HL-60/S4 treated with retinoic acid at 250 ng/mL for 4 days and 3 days (cell line): ENCODE results near the gene CHST11.
"Not testable (repeated sequence)": the region's sequence is repeated elsewhere in the genome, so short reads cannot be mapped to it uniquely, and the experiment has no call there.

Experiments used
- in situ Hi-C: fragments of 300-500 bp; cut with MboI; formaldehyde crosslinking; loops from 2 replicates; pipeline ENCODE4 v1.7.0; 2022; ENCODE audit warnings: low sequenced_read_pairs

Gene CHST11

GRCh38 chr12:104600036-104600712, 143.4 kb downstream of the CHST11 start:
- in situ Hi-C loops, result no loop called here

GRCh38 chr12:104600790-104601739, 144.3 kb downstream of the CHST11 start:
- in situ Hi-C loops, result no loop called here

GRCh38 chr12:104602406-104602805, 145.7 kb downstream of the CHST11 start:
- in situ Hi-C loops, result no loop called here

- in situ Hi-C loops, result no loop called here
Observed at GRCh38 chr12:104602896-104603295, 146.1 kb downstream of the CHST11 start.

GRCh38 chr12:104603545-104603973, 146.8 kb downstream of the CHST11 start:
- in situ Hi-C loops, result no loop called here

GRCh38 chr12:104604070-104604994, 147.6 kb downstream of the CHST11 start:
- in situ Hi-C loops, result no loop called here

GRCh38 chr12:104604995-104605675, 148.4 kb downstream of the CHST11 start:
- in situ Hi-C loops, result no loop called here

- in situ Hi-C loops, result no loop called here
Observed at GRCh38 chr12:104605685-104606084, 148.9 kb downstream of the CHST11 start.

- in situ Hi-C loops, result no loop called here
Observed at GRCh38 chr12:104608998-104609397, 152.2 kb downstream of the CHST11 start.

GRCh38 chr12:104609445-104609844, 152.7 kb downstream of the CHST11 start:
- in situ Hi-C loops, result no loop called here

- in situ Hi-C loops, result no loop called here
Observed at GRCh38 chr12:104610513-104611235, 153.9 kb downstream of the CHST11 start.

GRCh38 chr12:104611671-104612070, 154.9 kb downstream of the CHST11 start:
- in situ Hi-C loops, result no loop called here

- in situ Hi-C loops, result not testable (repeated sequence)
Observed at GRCh38 chr12:104613372-104613771, 156.6 kb downstream of the CHST11 start.

GRCh38 chr12:104615048-104615561, 158.4 kb downstream of the CHST11 start:
- in situ Hi-C loops, result no loop called here

- in situ Hi-C loops, result no loop called here
Observed at GRCh38 chr12:104618691-104619090, 161.9 kb downstream of the CHST11 start.

GRCh38 chr12:104619305-104619704, 162.6 kb downstream of the CHST11 start:
- in situ Hi-C loops, result no loop called here

GRCh38 chr12:104620837-104621531, 164.2 kb downstream of the CHST11 start:
- in situ Hi-C loops, result no loop called here

GRCh38 chr12:104622928-104623327, 166.2 kb downstream of the CHST11 start:
- in situ Hi-C loops, result no loop called here

GRCh38 chr12:104623883-104624282, 167.1 kb downstream of the CHST11 start:
- in situ Hi-C loops, result no loop called here
